B cell (primary cell): Measurements from ENCODE around the gene NDRG2. TPM values are rescaled to one million over a fixed set of nuclear protein-coding genes. Genes with fewer than 3 reads are reported as not detected.

Experiments
- ATAC-seq: fragments of 200-7000 bp; cut with Tn5 transposase; one replicate; pipeline ENCODE4 v1.10.0; 2021; ENCODE audit warnings: low read depth, mild to moderate bottlenecking, moderate number of reproducible peaks, moderate library complexity
- CTCF ChIA-PET: fragments of 350-600 bp; sonication (Branson Sonifier 250); formaldehyde crosslinking; loops from one replicate; lab custom pipeline; 2021; ENCODE audit warnings: antibody characterized with exemption, inconsistent platforms; lab: Charles Lee
- POLR2A ChIA-PET: fragments of 350-600 bp; sonication (Branson Sonifier 250); formaldehyde crosslinking; loops from one replicate; lab custom pipeline; 2021; ENCODE audit warnings: antibody characterized with exemption; lab: Charles Lee
- DNase-seq: peaks from one replicate; pipeline ENCODE4 v3.0.0; 2013
- H2AFZ ChIP-seq: 2 replicates; pipeline ENCODE4 v1.6.1; 2012; ENCODE audit warnings: mild to moderate bottlenecking, low read depth, low read length; ENCODE audit not compliant: insufficient read depth, poor library complexity, severe bottlenecking
- H3K27ac ChIP-seq, 2 donors: 1 replicate in 1 of 2; 2 replicates in 1 of 2; pipeline ENCODE4 v1.5.1; 2012 to 2013; ENCODE audit warnings: low read length in 2 of 2, mild to moderate bottlenecking in 2 of 2, moderate library complexity in 1 of 2
- H3K27me3 ChIP-seq, 4 experiments: fragments of 200-600 bp in 1 of 4; sonication (generic) in 1 of 4; replicated peaks in 1 of 4; 1 replicate in 2 of 4; 2 replicates in 2 of 4; pipeline versions ENCODE4 v1.6.1 to v1.7.0; 2013 to 2016; ENCODE audit warnings: low read length in 3 of 4, mild to moderate bottlenecking in 2 of 4, mixed read lengths in 1 of 4, moderate library complexity in 1 of 4; ENCODE audit not compliant: insufficient read depth in 4 of 4, control insufficient read depth in 3 of 4; ENCODE audit errors: control extremely low read depth in 1 of 4
- H3K36me3 ChIP-seq, 2 experiments: replicated peaks in 1 of 2; 1 replicate in 1 of 2; 2 replicates in 1 of 2; pipeline versions ENCODE4 v1.6.1 to v1.7.1; 2013; ENCODE audit warnings: low read length in 1 of 2; ENCODE audit not compliant: insufficient read depth in 2 of 2, control insufficient read depth in 1 of 2; ENCODE audit errors: control extremely low read depth in 1 of 2, extremely low read depth in 1 of 2
- H3K4me1 ChIP-seq, 2 donors: fragments of 200-600 bp in 1 of 2; sonication (generic) in 1 of 2; 1 replicate in 1 of 2; 2 replicates in 1 of 2; pipeline versions ENCODE4 v1.5.1 to v1.6.1; 2013 to 2017; ENCODE audit warnings: low read length in 2 of 2; ENCODE audit not compliant: control insufficient read depth in 2 of 2, insufficient read depth in 2 of 2
- H3K4me2 ChIP-seq: replicated peaks from 2 replicates; pipeline ENCODE3; 2012; ENCODE audit warnings: mild to moderate bottlenecking, low read depth, low read length; ENCODE audit not compliant: poor library complexity, severe bottlenecking
- H3K4me3 ChIP-seq, 5 experiments: fragments of 200-600 bp in 1 of 5; sonication (generic) in 1 of 5; 1 replicate in 3 of 5; 2 replicates in 2 of 5; pipeline versions ENCODE4 v1.5.1 to v1.7.0; 2011 to 2016; ENCODE audit warnings: low read length in 4 of 5, mild to moderate bottlenecking in 4 of 5, low read depth in 2 of 5, control low read depth in 1 of 5, moderate library complexity in 1 of 5; ENCODE audit not compliant: insufficient read depth in 1 of 5; ENCODE audit errors: control extremely low read depth in 1 of 5, extremely low read depth in 1 of 5
- H3K79me2 ChIP-seq: fragments of 200-600 bp; sonication (generic); one replicate; pipeline ENCODE4 v1.6.0; 2016; ENCODE audit warnings: low read length; ENCODE audit not compliant: control insufficient read depth, insufficient read depth
- H3K9ac ChIP-seq: fragments of 200-600 bp; sonication (generic); 2 replicates; pipeline ENCODE4 v1.6.1; 2017; ENCODE audit warnings: mild to moderate bottlenecking, low read length, moderate library complexity
- H3K9me3 ChIP-seq, 3 donors: one replicate each; pipeline versions ENCODE4 v1.6.1 to v1.7.1; 2013; ENCODE audit warnings: low read length in 2 of 3; ENCODE audit not compliant: control insufficient read depth in 2 of 3, insufficient read depth in 1 of 3; ENCODE audit errors: control extremely low read depth in 1 of 3
- H4K20me1 ChIP-seq: 2 replicates; pipeline ENCODE4 v1.6.0; 2012; ENCODE audit warnings: mild to moderate bottlenecking, low read length; ENCODE audit not compliant: insufficient read depth, control insufficient read depth, poor library complexity, severe bottlenecking
- H3K27ac Mint-ChIP-seq: one replicate; pipeline ENCODE4 v1.8.0; 2021; ENCODE audit warnings: mixed read lengths
- H3K27me3 Mint-ChIP-seq: one replicate; pipeline ENCODE4 v1.8.0; 2021; ENCODE audit warnings: mixed read lengths
- H3K4me1 Mint-ChIP-seq: one replicate; pipeline ENCODE4 v1.8.0; 2021; ENCODE audit warnings: mixed read lengths
- H3K4me3 Mint-ChIP-seq: one replicate; pipeline ENCODE4 v1.8.0; 2021; ENCODE audit warnings: mixed read lengths
- H3K9me3 Mint-ChIP-seq: one replicate; pipeline ENCODE4 v1.8.0; 2022; ENCODE audit warnings: mixed read lengths; ENCODE audit not compliant: insufficient read depth
- CTCF ChIP-seq: fragments of 200-600 bp; IDR thresholded peaks from one replicate; pipeline ENCODE4 v1.8.0; 2022; ENCODE audit warnings: antibody characterized with exemption, mild to moderate bottlenecking
- EZH2 ChIP-seq: IDR thresholded peaks from 2 replicates; pipeline ENCODE4 v1.6.1; 2012; ENCODE audit warnings: borderline replicate concordance, low read depth, mild to moderate bottlenecking, moderate library complexity, low read length; ENCODE audit not compliant: insufficient read depth, poor library complexity, severe bottlenecking
- WGBS: methylation state at CpG from one replicate; pipeline ENCODE4 v1.1.5; 2013; ENCODE audit warnings: missing lambda C conversion rate; ENCODE audit not compliant: insufficient coverage; 5-methylcytosine and 5-hydroxymethylcytosine counted together
- intact Hi-C: fragments of 100-400 bp; cut with micrococcal nuclease; formaldehyde crosslinking; loops from one replicate; pipeline ENCODE4 v1.10.0; 2022
- polyA plus RNA-seq: library from polyadenylated mRNA; depleted of rRNA; stranded (reverse); fragments of >200 nt; gene quantifications from 2 replicates; pipeline ENCODE4 v1.2.3, GENCODE V29; 2012
- total RNA-seq, 2 donors: library from RNA; stranded (reverse); fragments of 120-200 nt in 1 of 2; gene quantifications; 1 replicate in 1 of 2; 2 replicates in 1 of 2; pipeline versions ENCODE4 v1.2.3 to v1.2.4, GENCODE V29; 2013 to 2022

The NDRG2 gene
- total and polyA plus RNA-seq, 2 donors (not counting 1 experiment from before 2014, with no cell fraction given): 9.5 to 11.8 TPM

- Mint-ChIP-seq H3K27ac (peak overlapping the region; percentile 92), H3K4me1 (peaks cover 21% of the 10 kb centered on the region), H3K4me3 (peak overlapping the region; percentile 91), H3K27me3 (no peaks in the 10 kb centered on the region), H3K9me3 (no peaks in the 10 kb centered on the region)
- CTCF ChIA-PET: interaction anchor here (1.1 to 1.4 kb wide), 2 partner anchors 19 to 112 kb away, joined by 3 to 4 read pairs; partner anchors contain the start of gene TMEM253
- intact Hi-C loops: loop anchor here (1.0 kb wide), 1 partner anchor 18 kb away; no protein-coding TSS in a partner anchor
- Histone ChIP-seq H3K27me3 (no peaks in the 10 kb centered on the region), H4K20me1 (peaks cover 7% of the 10 kb centered on the region), H3K36me3 (peaks cover 2 to 28% of the 10 kb centered on the region in 2 experiments), H3K27ac (peak overlapping the region in 1 of 2 donors; percentile 52), H3K4me3 (peak overlapping the region; percentile 19 to 93 (median 88)), H3K79me2 (peaks cover 5% of the 10 kb centered on the region), H3K9ac (peak overlapping the region; percentile 33), H2AFZ (peak overlapping the region; percentile 95), H3K4me2 (peak overlapping the region; percentile 96), H3K9me3 (no peaks in the 10 kb centered on the region), H3K4me1 (peaks cover 13 to 20% of the 10 kb centered on the region in 2 donors)
- WGBS: no CpG with 5 or more reads among the region's 11 CpGs
- TF ChIP-seq CTCF (no peak), EZH2 (no peak)
- ATAC-seq (no peak), DNase-seq (no peak)
- POLR2A ChIA-PET: interaction anchor here (1.0 to 1.3 kb wide), 2 partner anchors 82 to 111 kb away, joined by 5 read pairs; partner anchors contain the start of gene TMEM253
These were observed 35.4 kb downstream of the NDRG2 start for GRCh38 chr14:20989471-20989786.

- Histone ChIP-seq H3K4me1 (peaks cover 13 to 20% of the 10 kb centered on the region in 2 donors), H3K9ac (peak overlapping the region; percentile 33), H2AFZ (peak overlapping the region; percentile 95), H4K20me1 (peaks cover 7% of the 10 kb centered on the region), H3K9me3 (no peaks in the 10 kb centered on the region), H3K27me3 (no peaks in the 10 kb centered on the region), H3K79me2 (peaks cover 5% of the 10 kb centered on the region), H3K36me3 (peaks cover 2 to 23% of the 10 kb centered on the region in 2 experiments), H3K27ac (peak overlapping the region in 1 of 2 donors; percentile 52), H3K4me2 (peak overlapping the region; percentile 96), H3K4me3 (peak overlapping the region in 4 of 5 experiments; percentile 83 to 93 (median 90))
- ATAC-seq (no peak), DNase-seq (peak; percentile 23)
- Mint-ChIP-seq H3K4me1 (peaks cover 21% of the 10 kb centered on the region), H3K4me3 (peak overlapping the region; percentile 67), H3K27ac (no peak overlapping the region), H3K9me3 (no peaks in the 10 kb centered on the region), H3K27me3 (no peaks in the 10 kb centered on the region)
- TF ChIP-seq EZH2: no peak
- no peak for TF ChIP-seq CTCF
- 74% methylated on average over 9 of the region's 15 CpGs for WGBS
- CTCF ChIA-PET: interaction anchor here (1.1 to 1.4 kb wide), 2 partner anchors 18 to 112 kb away, joined by 3 to 4 read pairs; partner anchors contain the start of gene TMEM253
- POLR2A ChIA-PET: interaction anchor here (1.0 to 1.3 kb wide), 2 partner anchors 82 to 112 kb away, joined by 5 read pairs; partner anchors contain the start of gene TMEM253
- intact Hi-C loops: loop anchor here (1.0 kb wide), 1 partner anchor 18 kb away; no protein-coding TSS in a partner anchor
These were observed 36.0 kb downstream of the NDRG2 start for GRCh38 chr14:20988717-20989470.
